Loucy (cell line): ENCODE results near the gene CCDC60.

Experiments
- CTCF ChIP-seq: fragments of 200-600 bp; sonication (generic); conservative IDR thresholded peaks from 2 replicates; pipeline ENCODE4 v1.5.1; 2014; ENCODE audit warnings: mild to moderate bottlenecking, antibody characterized with exemption, low read length
- EZH2phosphoT487 ChIP-seq: fragments of 200-600 bp; IDR thresholded peaks from 2 replicates; pipeline ENCODE4 v1.6.1; 2018; ENCODE audit warnings: antibody characterized with exemption, mild to moderate bottlenecking, moderate library complexity, borderline replicate concordance

DNA sequence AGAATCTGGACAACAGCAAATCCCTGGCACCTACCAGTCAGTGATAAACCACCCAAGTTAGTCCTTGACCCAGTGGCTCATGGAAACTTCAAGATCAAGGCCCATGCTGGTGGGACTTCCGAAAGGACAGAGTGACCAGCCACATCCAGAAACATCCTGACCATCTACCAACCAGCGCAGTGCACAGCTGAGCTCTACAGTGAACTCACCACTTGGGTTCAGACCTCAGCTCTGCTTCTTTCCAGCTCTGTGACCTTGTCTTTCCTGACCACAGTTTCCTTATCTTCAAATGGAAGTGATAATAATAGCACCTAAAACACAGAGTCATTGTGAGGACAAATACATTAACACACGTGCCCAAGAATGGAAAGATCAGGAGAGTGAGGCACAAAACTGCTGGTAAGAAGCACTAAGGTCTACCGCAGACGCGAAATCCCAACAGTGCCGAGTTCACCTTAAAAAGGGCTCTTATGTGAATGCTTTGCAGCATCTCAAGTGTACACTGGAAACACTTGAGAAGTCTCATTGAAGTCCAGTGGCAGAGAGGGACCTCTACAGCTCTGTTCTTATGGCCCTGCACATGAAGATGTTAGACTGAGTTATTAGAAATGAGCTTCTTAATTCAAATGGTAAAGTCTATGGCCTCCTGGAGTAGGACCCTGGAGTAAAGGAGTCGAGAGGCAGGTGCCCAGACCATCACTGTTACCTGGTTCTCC is 128.8 kb downstream of the CCDC60 start:
- TF ChIP-seq CTCF (no peak), EZH2phosphoT487 (no peak)
